HepG2 (cell line): ENCODE data around the gene GRPEL2. TPM values are rescaled to one million over a fixed set of nuclear protein-coding genes. Genes with fewer than 3 reads are reported as not detected.
A peak's percentile ranks its signal among the peaks of the same experiment; 100 is the strongest.

Experiments used
- BORCS8-MEF2B ChIP-seq: sonication (generic); formaldehyde crosslinking; IDR thresholded peaks from 2 replicates; pipeline ENCODE4 v1.8.0; 2022; ENCODE audit warnings: mild to moderate bottlenecking, missing genetic modification reagents
- DRAP1 ChIP-seq: IDR thresholded peaks from 2 replicates; pipeline ENCODE4 v1.6.1; 2016; ENCODE audit warnings: missing genetic modification reagents, missing compliant biosample characterization
- FOXJ3 ChIP-seq: sonication (generic); formaldehyde crosslinking; IDR thresholded peaks from 2 replicates; pipeline ENCODE4 v1.4.0; 2020; ENCODE audit warnings: missing genetic modification reagents, mild to moderate bottlenecking, borderline replicate concordance
- GRHL1 ChIP-seq: sonication (generic); formaldehyde crosslinking; conservative IDR thresholded peaks from 2 replicates; pipeline ENCODE4 v1.8.0; 2022; ENCODE audit warnings: missing genetic modification reagents
- IRX3 ChIP-seq: sonication (generic); formaldehyde crosslinking; IDR thresholded peaks from 2 replicates; pipeline ENCODE4 v1.8.1; 2023; ENCODE audit warnings: mild to moderate bottlenecking, low read depth, missing genetic modification reagents, borderline replicate concordance
- NFKBIZ ChIP-seq: IDR thresholded peaks from 2 replicates; pipeline ENCODE4 v1.6.1; 2018; ENCODE audit warnings: missing genetic modification reagents, missing compliant biosample characterization
- NONO ChIP-seq, 2 experiments: fragments of 450-650 bp in 1 of 2; sonication (generic) in 1 of 2; formaldehyde crosslinking in 1 of 2; IDR thresholded peaks in 1 of 2; conservative IDR thresholded peaks in 1 of 2; 2 replicates each; pipeline versions ENCODE4 v1.6.1 to v1.8.0; 2017 to 2022; ENCODE audit warnings: mild to moderate bottlenecking in 1 of 2, missing genetic modification reagents in 1 of 2, moderate library complexity in 1 of 2
- RAD21 ChIP-seq: fragments of 450-650 bp; formaldehyde crosslinking; IDR thresholded peaks from 2 replicates; pipeline ENCODE4 v1.5.0; 2020; ENCODE audit warnings: mild to moderate bottlenecking
- RFXAP ChIP-seq: sonication (generic); formaldehyde crosslinking; IDR thresholded peaks from 2 replicates; pipeline ENCODE4 v1.4.0; 2020; ENCODE audit warnings: missing genetic modification reagents, borderline replicate concordance
- RNF219 ChIP-seq: sonication (generic); formaldehyde crosslinking; IDR thresholded peaks from 2 replicates; pipeline ENCODE4 v1.5.0; 2020; ENCODE audit warnings: mild to moderate bottlenecking, missing genetic modification reagents
- SATB2 ChIP-seq: sonication (generic); formaldehyde crosslinking; IDR thresholded peaks from 2 replicates; pipeline ENCODE4 v1.5.0; 2020; ENCODE audit warnings: missing genetic modification reagents
- WIZ ChIP-seq: sonication (generic); formaldehyde crosslinking; IDR thresholded peaks from 2 replicates; pipeline ENCODE4 v1.5.1; 2020; ENCODE audit warnings: mild to moderate bottlenecking, missing genetic modification reagents
- ZNF20 ChIP-seq: sonication (generic); formaldehyde crosslinking; IDR thresholded peaks from 2 replicates; pipeline ENCODE4 v1.4.0; 2020; ENCODE audit warnings: mild to moderate bottlenecking, moderate library complexity, missing genetic modification reagents
- ZNF207 ChIP-seq: fragments of 450-650 bp; IDR thresholded peaks from 2 replicates; pipeline ENCODE4 v1.6.1; 2016; ENCODE audit warnings: antibody characterized with exemption, borderline replicate concordance
- ZNF496 ChIP-seq: sonication (generic); formaldehyde crosslinking; IDR thresholded peaks from 2 replicates; pipeline ENCODE4 v1.8.1; 2023; ENCODE audit warnings: mild to moderate bottlenecking, moderate library complexity, missing genetic modification reagents; ENCODE audit not compliant: insufficient replicate concordance
- ZNF567 ChIP-seq: sonication (generic); formaldehyde crosslinking; IDR thresholded peaks from 2 replicates; pipeline ENCODE4 v1.8.1; 2023; ENCODE audit warnings: mild to moderate bottlenecking, missing genetic modification reagents, borderline replicate concordance
- ZNF589 ChIP-seq: sonication (generic); formaldehyde crosslinking; conservative IDR thresholded peaks from 2 replicates; pipeline ENCODE4 v1.8.0; 2022; ENCODE audit warnings: mild to moderate bottlenecking, moderate library complexity, missing genetic modification reagents
- ZNF761 ChIP-seq: sonication (generic); formaldehyde crosslinking; conservative IDR thresholded peaks from 2 replicates; pipeline ENCODE4 v1.4.0; 2020; ENCODE audit warnings: mild to moderate bottlenecking, missing genetic modification reagents
- polyA plus RNA-seq, 8 experiments: library from polyadenylated mRNA; depleted of rRNA in 3 of 8; stranded (reverse) in 7 of 8; unstranded in 1 of 8; fragments of >200 nt; fragmentation: Illumina TruSeq in 4 of 8; extraction: Trizol in 4 of 8; gene quantifications; 2 replicates each; pipeline versions ENCODE4 v1.2.1 to v1.2.3, GENCODE V29; 2011 to 2016; ENCODE audit warnings: low read depth in 4 of 8, missing spikeins in 1 of 8, mixed read lengths in 1 of 8; ENCODE audit not compliant: insufficient read depth in 1 of 8
- total RNA-seq, 5 experiments: library from RNA; depleted of rRNA; stranded (reverse); fragments of >200 nt; fragmentation: Illumina TruSeq; extraction: Trizol; gene quantifications; 2 replicates each; pipeline ENCODE4 v1.2.3, GENCODE V29; 2016; ENCODE audit warnings: low read depth in 1 of 5
- TF ChIP-seq, protein P1 (sequence below): IDR thresholded peaks from 2 replicates; pipeline ENCODE4 v1.6.1; 2016; ENCODE audit warnings: low read depth, missing genetic modification reagents, missing compliant biosample characterization

GRPEL2 gene
- total and polyA plus RNA-seq, 2 of the 13 experiments (the other 11 are each of a cell fraction or from before 2014, with no cell fraction given) = 13.1 to 16.6 TPM

DNA sequence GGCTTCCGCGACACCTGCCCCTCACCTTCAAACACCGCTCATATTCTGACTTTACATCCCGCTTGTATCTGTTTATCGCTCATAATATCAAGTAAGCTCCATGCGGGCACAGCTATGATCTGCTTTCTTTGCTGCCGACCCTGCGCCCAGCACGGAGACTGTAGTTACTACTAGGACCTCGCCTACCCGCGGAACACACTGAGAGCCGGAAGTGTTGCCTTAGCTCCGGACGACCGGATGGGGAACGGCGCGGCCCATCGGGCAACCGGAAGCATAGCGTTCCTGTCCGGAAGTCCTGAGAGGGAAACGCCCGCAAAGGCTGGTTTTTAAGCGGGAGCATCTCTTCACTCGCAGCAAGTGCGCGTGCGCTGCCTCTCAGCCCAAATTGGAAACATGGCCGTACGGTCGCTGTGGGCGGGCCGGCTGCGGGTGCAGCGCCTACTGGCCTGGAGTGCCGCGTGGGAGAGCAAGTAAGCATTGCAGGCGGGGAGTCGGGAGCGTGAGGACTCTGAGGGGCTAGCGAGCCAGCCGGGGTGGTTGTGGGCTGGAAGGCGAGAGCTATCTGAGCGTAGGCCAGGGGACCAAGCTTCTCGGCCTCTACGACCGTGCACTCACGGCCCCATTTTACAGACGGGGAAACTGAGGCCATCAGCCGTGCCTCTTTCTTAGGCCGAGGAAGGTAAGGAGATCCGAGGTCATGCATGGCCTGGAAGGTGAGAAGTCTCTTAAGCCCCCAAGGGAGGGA is at the start of gene GRPEL2 (continued):
- TF ChIP-seq, protein P1, sequence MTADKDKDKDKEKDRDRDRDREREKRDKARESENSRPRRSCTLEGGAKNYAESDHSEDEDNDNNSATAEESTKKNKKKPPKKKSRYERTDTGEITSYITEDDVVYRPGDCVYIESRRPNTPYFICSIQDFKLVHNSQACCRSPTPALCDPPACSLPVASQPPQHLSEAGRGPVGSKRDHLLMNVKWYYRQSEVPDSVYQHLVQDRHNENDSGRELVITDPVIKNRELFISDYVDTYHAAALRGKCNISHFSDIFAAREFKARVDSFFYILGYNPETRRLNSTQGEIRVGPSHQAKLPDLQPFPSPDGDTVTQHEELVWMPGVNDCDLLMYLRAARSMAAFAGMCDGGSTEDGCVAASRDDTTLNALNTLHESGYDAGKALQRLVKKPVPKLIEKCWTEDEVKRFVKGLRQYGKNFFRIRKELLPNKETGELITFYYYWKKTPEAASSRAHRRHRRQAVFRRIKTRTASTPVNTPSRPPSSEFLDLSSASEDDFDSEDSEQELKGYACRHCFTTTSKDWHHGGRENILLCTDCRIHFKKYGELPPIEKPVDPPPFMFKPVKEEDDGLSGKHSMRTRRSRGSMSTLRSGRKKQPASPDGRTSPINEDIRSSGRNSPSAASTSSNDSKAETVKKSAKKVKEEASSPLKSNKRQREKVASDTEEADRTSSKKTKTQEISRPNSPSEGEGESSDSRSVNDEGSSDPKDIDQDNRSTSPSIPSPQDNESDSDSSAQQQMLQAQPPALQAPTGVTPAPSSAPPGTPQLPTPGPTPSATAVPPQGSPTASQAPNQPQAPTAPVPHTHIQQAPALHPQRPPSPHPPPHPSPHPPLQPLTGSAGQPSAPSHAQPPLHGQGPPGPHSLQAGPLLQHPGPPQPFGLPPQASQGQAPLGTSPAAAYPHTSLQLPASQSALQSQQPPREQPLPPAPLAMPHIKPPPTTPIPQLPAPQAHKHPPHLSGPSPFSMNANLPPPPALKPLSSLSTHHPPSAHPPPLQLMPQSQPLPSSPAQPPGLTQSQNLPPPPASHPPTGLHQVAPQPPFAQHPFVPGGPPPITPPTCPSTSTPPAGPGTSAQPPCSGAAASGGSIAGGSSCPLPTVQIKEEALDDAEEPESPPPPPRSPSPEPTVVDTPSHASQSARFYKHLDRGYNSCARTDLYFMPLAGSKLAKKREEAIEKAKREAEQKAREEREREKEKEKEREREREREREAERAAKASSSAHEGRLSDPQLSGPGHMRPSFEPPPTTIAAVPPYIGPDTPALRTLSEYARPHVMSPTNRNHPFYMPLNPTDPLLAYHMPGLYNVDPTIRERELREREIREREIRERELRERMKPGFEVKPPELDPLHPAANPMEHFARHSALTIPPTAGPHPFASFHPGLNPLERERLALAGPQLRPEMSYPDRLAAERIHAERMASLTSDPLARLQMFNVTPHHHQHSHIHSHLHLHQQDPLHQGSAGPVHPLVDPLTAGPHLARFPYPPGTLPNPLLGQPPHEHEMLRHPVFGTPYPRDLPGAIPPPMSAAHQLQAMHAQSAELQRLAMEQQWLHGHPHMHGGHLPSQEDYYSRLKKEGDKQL = no peak
- TF ChIP-seq NONO (IDR thresholded peaks at IDR 0.05) (no peak), NONO (CRISPR knock-in tag; conservative IDR thresholded peaks at IDR 0.05) (peak; percentile 94), RNF219 (no peak), ZNF207 (no peak), RFXAP (CRISPR knock-in tag) (peak; percentile 76; the same call in 1 of the 2 replicates), DRAP1 (CRISPR knock-in tag) (peak; percentile 87; the same call in 1 of the 2 replicates), ZNF567 (CRISPR knock-in tag) (peak; percentile 57; the same call in 1 of the 2 replicates), FOXJ3 (CRISPR knock-in tag) (peak; percentile 71; the same call in 1 of the 2 replicates), BORCS8-MEF2B (peak; percentile 83), IRX3 (CRISPR knock-in tag) (no peak; the same call in 1 of the 2 replicates), ZNF496 (no peak), WIZ (CRISPR knock-in tag) (no peak), NFKBIZ (CRISPR knock-in tag) (peak; percentile 74; the same call in 1 of the 2 replicates), ZNF589 (CRISPR knock-in tag) (0 out of 2 replicates have a peak, but pooled peaks have one; percentile 85), ZNF20 (no peak), SATB2 (CRISPR knock-in tag) (peak; percentile 47), RAD21 (CRISPR knock-in tag) (no peak; the same call in 1 of the 2 replicates), GRHL1 (CRISPR knock-in tag) (no peak), ZNF761 (CRISPR knock-in tag) (0 out of 2 replicates have a peak, but pooled peaks have one; percentile 48)
